HepG2 (cell line): ENCODE data around the gene HACD1. TPM values are rescaled to one million over a fixed set of nuclear protein-coding genes. Genes with fewer than 3 reads are reported as not detected.

Experiments
- ASH2L ChIP-seq: fragments of 300-600, 200-600 bp; sonication (generic); IDR thresholded peaks from 2 replicates; pipeline ENCODE4 v1.7.0; 2017; ENCODE audit warnings: low read depth, mild to moderate bottlenecking, moderate library complexity, mixed read lengths, low read length; ENCODE audit not compliant: insufficient read length
- CBX5 ChIP-seq: sonication (generic); formaldehyde crosslinking; IDR thresholded peaks from 2 replicates; pipeline ENCODE4 v1.4.0; 2020; ENCODE audit warnings: missing genetic modification reagents, borderline replicate concordance
- MXI1 ChIP-seq: IDR thresholded peaks from 3 replicates; pipeline ENCODE4 v1.6.1; 2012; ENCODE audit warnings: low read depth, low read length, inconsistent platforms, borderline replicate concordance
- PHF5A ChIP-seq: IDR thresholded peaks from one replicate; pipeline ENCODE4 v1.6.1; 2018; ENCODE audit warnings: low read depth, missing genetic modification reagents; ENCODE audit not compliant: unreplicated experiment
- RBFOX2 ChIP-seq: fragments of 200-400 bp; formaldehyde crosslinking; IDR thresholded peaks from 2 replicates; pipeline ENCODE4 v1.6.1; 2017; ENCODE audit warnings: low read depth, mild to moderate bottlenecking, low read length
- SUZ12 ChIP-seq: fragments of 150-350 bp; IDR thresholded peaks from 2 replicates; pipeline ENCODE4 v1.6.1; 2014; ENCODE audit warnings: low read depth, low read length
- TOPORS ChIP-seq: sonication (generic); formaldehyde crosslinking; IDR thresholded peaks from 2 replicates; pipeline ENCODE4 v1.8.0; 2023; ENCODE audit warnings: mild to moderate bottlenecking, missing genetic modification reagents
- ZBTB38 ChIP-seq: sonication (generic); formaldehyde crosslinking; IDR thresholded peaks from 2 replicates; pipeline ENCODE4 v1.5.1; 2020; ENCODE audit warnings: mild to moderate bottlenecking, missing genetic modification reagents
- ZNF274 ChIP-seq: sonication (generic); formaldehyde crosslinking; IDR thresholded peaks from 2 replicates; pipeline ENCODE4 v1.5.1; 2020; ENCODE audit warnings: mild to moderate bottlenecking, missing genetic modification reagents
- ZNF282 ChIP-seq: fragments of 450-650 bp; IDR thresholded peaks from 2 replicates; pipeline ENCODE4 v1.6.1; 2018; ENCODE audit not compliant: partially characterized antibody
- ZNF451 ChIP-seq: sonication (generic); formaldehyde crosslinking; IDR thresholded peaks from 2 replicates; pipeline ENCODE4 v1.5.0; 2020; ENCODE audit warnings: mild to moderate bottlenecking, missing genetic modification reagents
- ZNF460 ChIP-seq: sonication (generic); formaldehyde crosslinking; IDR thresholded peaks from 2 replicates; pipeline ENCODE4 v1.5.1; 2020; ENCODE audit warnings: missing genetic modification reagents, mild to moderate bottlenecking, borderline replicate concordance
- polyA plus RNA-seq, 8 experiments: library from polyadenylated mRNA; depleted of rRNA in 3 of 8; stranded (reverse) in 7 of 8; unstranded in 1 of 8; fragments of >200 nt; fragmentation: Illumina TruSeq in 4 of 8; extraction: Trizol in 4 of 8; gene quantifications; 2 replicates each; pipeline versions ENCODE4 v1.2.1 to v1.2.3, GENCODE V29; 2011 to 2016; ENCODE audit warnings: low read depth in 4 of 8, missing spikeins in 1 of 8, mixed read lengths in 1 of 8; ENCODE audit not compliant: insufficient read depth in 1 of 8
- total RNA-seq, 5 experiments: library from RNA; depleted of rRNA; stranded (reverse); fragments of >200 nt; fragmentation: Illumina TruSeq; extraction: Trizol; gene quantifications; 2 replicates each; pipeline ENCODE4 v1.2.3, GENCODE V29; 2016; ENCODE audit warnings: low read depth in 1 of 5
- TF ChIP-seq, protein P1 (sequence below): sonication (generic); formaldehyde crosslinking; conservative IDR thresholded peaks from 2 replicates; pipeline ENCODE4 v1.8.1; 2023; ENCODE audit warnings: missing genetic modification reagents
- TF ChIP-seq, protein P2 (sequence below): sonication (generic); formaldehyde crosslinking; IDR thresholded peaks from 2 replicates; pipeline ENCODE4 v1.4.0; 2020; ENCODE audit warnings: missing genetic modification reagents

HACD1 gene
- total and polyA plus RNA-seq, 2 of the 13 experiments (the other 11 are each of a cell fraction or from before 2014, with no cell fraction given): 43.4 to 47.6 TPM

- peak; percentile 37; the same call in 1 of the 2 replicates for TF ChIP-seq RBFOX2
- TF ChIP-seq SUZ12: no peak
- TF ChIP-seq, protein P1, sequence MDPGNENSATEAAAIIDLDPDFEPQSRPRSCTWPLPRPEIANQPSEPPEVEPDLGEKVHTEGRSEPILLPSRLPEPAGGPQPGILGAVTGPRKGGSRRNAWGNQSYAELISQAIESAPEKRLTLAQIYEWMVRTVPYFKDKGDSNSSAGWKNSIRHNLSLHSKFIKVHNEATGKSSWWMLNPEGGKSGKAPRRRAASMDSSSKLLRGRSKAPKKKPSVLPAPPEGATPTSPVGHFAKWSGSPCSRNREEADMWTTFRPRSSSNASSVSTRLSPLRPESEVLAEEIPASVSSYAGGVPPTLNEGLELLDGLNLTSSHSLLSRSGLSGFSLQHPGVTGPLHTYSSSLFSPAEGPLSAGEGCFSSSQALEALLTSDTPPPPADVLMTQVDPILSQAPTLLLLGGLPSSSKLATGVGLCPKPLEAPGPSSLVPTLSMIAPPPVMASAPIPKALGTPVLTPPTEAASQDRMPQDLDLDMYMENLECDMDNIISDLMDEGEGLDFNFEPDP: 0 out of 2 replicates have a peak, but pooled peaks have one; percentile 14
- TF ChIP-seq PHF5A (CRISPR knock-in tag): peak; percentile 19
- no peak for TF ChIP-seq ZNF274 (CRISPR knock-in tag)
- TF ChIP-seq ZNF282: no peak
- TF ChIP-seq ZBTB38 (CRISPR knock-in tag): no peak
- TF ChIP-seq ZNF451 (CRISPR knock-in tag): no peak
- TF ChIP-seq MXI1: no peak
- no peak for TF ChIP-seq ZNF460 (CRISPR knock-in tag)
- TF ChIP-seq CBX5 (CRISPR knock-in tag): no peak
- TF ChIP-seq TOPORS (CRISPR knock-in tag): no peak
- TF ChIP-seq ASH2L: peak; percentile 57
- TF ChIP-seq, protein P2, sequence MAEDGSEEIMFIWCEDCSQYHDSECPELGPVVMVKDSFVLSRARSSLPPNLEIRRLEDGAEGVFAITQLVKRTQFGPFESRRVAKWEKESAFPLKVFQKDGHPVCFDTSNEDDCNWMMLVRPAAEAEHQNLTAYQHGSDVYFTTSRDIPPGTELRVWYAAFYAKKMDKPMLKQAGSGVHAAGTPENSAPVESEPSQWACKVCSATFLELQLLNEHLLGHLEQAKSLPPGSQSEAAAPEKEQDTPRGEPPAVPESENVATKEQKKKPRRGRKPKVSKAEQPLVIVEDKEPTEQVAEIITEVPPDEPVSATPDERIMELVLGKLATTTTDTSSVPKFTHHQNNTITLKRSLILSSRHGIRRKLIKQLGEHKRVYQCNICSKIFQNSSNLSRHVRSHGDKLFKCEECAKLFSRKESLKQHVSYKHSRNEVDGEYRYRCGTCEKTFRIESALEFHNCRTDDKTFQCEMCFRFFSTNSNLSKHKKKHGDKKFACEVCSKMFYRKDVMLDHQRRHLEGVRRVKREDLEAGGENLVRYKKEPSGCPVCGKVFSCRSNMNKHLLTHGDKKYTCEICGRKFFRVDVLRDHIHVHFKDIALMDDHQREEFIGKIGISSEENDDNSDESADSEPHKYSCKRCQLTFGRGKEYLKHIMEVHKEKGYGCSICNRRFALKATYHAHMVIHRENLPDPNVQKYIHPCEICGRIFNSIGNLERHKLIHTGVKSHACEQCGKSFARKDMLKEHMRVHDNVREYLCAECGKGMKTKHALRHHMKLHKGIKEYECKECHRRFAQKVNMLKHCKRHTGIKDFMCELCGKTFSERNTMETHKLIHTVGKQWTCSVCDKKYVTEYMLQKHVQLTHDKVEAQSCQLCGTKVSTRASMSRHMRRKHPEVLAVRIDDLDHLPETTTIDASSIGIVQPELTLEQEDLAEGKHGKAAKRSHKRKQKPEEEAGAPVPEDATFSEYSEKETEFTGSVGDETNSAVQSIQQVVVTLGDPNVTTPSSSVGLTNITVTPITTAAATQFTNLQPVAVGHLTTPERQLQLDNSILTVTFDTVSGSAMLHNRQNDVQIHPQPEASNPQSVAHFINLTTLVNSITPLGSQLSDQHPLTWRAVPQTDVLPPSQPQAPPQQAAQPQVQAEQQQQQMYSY (CRISPR knock-in tag): no peak
Measured at GRCh38 chr10:17650416-17650815, 33.2 kb upstream of the HACD1 start (continued).
